GM12878 (cell line): ENCODE measurements around the gene MALT1. TPM values are rescaled to one million over a fixed set of nuclear protein-coding genes. Genes with fewer than 3 reads are reported as not detected.

Source experiments
- ATAC-seq: fragments of 200-7000 bp; cut with Tn5 transposase; 3 replicates; pipeline ENCODE4 v1.9.1; 2020; ENCODE audit warnings: mild to moderate bottlenecking, moderate library complexity
- BruUV-seq: library from RNA; stranded (reverse); fragments of 400-500 nt; replicated peaks from 2 replicates; lab custom pipeline; 2021; lab: Mats Ljungman, UMichigan
- CTCF ChIA-PET: fragments of 300-600 bp; sonication (Branson Sonifier 250); formaldehyde crosslinking; extraction: SDS; loops from one replicate; lab custom pipeline; 2021; ENCODE audit warnings: inconsistent platforms; lab: Yijun Ruan, JAX
- POLR2A ChIA-PET: fragments of 350-600 bp; formaldehyde crosslinking; extraction: SDS; loops from one replicate; lab custom pipeline; 2021; ENCODE audit warnings: inconsistent platforms; lab: Charles Lee
- RAD21 ChIA-PET: fragments of 300-600 bp; sonication (Branson Sonifier 250); formaldehyde crosslinking; loops from one replicate; lab custom pipeline; 2023; ENCODE audit warnings: antibody characterized with exemption; ENCODE audit not compliant: unreplicated experiment; lab: Charles Lee
- SMC1A ChIA-PET: fragments of 300-600 bp; sonication (Branson Sonifier 250); formaldehyde crosslinking; loops from one replicate; lab custom pipeline; 2023; ENCODE audit not compliant: unreplicated experiment, uncharacterized antibody; lab: Charles Lee
- DNase-seq: peaks from one replicate; pipeline ENCODE4 v3.0.0-alpha.2; 2011; ENCODE audit warnings: low read depth, low spot score
- FAIRE-seq: peaks from 3 replicates; lab custom pipeline; 2011; peaks lifted over from hg19 to GRCh38; lab: Jason Lieb, UNC
- H2AFZ ChIP-seq: 2 replicates; pipeline ENCODE4 v1.6.0; 2011; ENCODE audit warnings: low read depth, low read length, control low read depth; ENCODE audit not compliant: control insufficient read depth
- H3K27ac ChIP-seq: 2 replicates; pipeline ENCODE4 v1.5.1; 2011; ENCODE audit warnings: control low read depth; ENCODE audit not compliant: control insufficient read depth, insufficient read depth
- H3K27me3 ChIP-seq, 2 experiments: replicated peaks in 1 of 2; 2 replicates each; pipeline versions ENCODE4 v1.6.0 to v1.6.1; 2011; ENCODE audit warnings: low read length in 1 of 2; ENCODE audit not compliant: control insufficient read depth in 2 of 2, insufficient read depth in 2 of 2
- H3K36me3 ChIP-seq, 2 experiments: 2 replicates each; pipeline ENCODE4 v1.5.1; 2011; ENCODE audit warnings: low read length in 1 of 2; ENCODE audit not compliant: control insufficient read depth in 2 of 2, insufficient read depth in 2 of 2
- H3K4me1 ChIP-seq: 2 replicates; pipeline ENCODE4 v1.6.1; 2011; ENCODE audit warnings: mild to moderate bottlenecking, low read length, moderate library complexity, mixed read lengths; ENCODE audit not compliant: control insufficient read depth, insufficient read depth
- H3K4me2 ChIP-seq: 2 replicates; pipeline ENCODE4 v1.6.0; 2011; ENCODE audit warnings: control low read depth; ENCODE audit not compliant: control insufficient read depth, insufficient read depth
- H3K4me3 ChIP-seq: fragments of 200-600 bp; sonication (generic); 2 replicates; pipeline ENCODE4 v1.5.1; 2016
- H3K79me2 ChIP-seq: 2 replicates; pipeline ENCODE4 v1.6.0; 2011; ENCODE audit warnings: low read length; ENCODE audit not compliant: control insufficient read depth, insufficient read depth
- H3K9ac ChIP-seq: 2 replicates; pipeline ENCODE4 v1.8.0; 2011; ENCODE audit warnings: low read length, control low read depth, mixed read lengths; ENCODE audit not compliant: control insufficient read depth, insufficient read depth
- H3K9me3 ChIP-seq: replicated peaks from 3 replicates; pipeline ENCODE4 v1.5.1; 2011; ENCODE audit warnings: mild to moderate bottlenecking, low read length; ENCODE audit not compliant: control insufficient read depth, insufficient read depth
- H4K20me1 ChIP-seq: 2 replicates; pipeline ENCODE4 v1.6.0; 2011; ENCODE audit not compliant: control insufficient read depth, insufficient read depth
- EP300 ChIP-seq, 2 experiments: fragments of 150-350 bp in 1 of 2; IDR thresholded peaks; 2 replicates each; pipeline ENCODE4 v1.6.1; 2011 to 2012; ENCODE audit warnings: low read depth in 2 of 2, low read length in 2 of 2, borderline replicate concordance in 1 of 2, improper control_type of control experiment in 1 of 2, inconsistent platforms in 1 of 2; ENCODE audit not compliant: control insufficient read depth in 1 of 2
- HCFC1 ChIP-seq: fragments of 150-350 bp; IDR thresholded peaks from 2 replicates; pipeline ENCODE4 v1.6.1; 2014; ENCODE audit warnings: low read length
- LARP7 ChIP-seq: fragments of 450-650 bp; IDR thresholded peaks from 2 replicates; pipeline ENCODE4 v1.6.1; 2017; ENCODE audit warnings: mild to moderate bottlenecking
- MEF2B ChIP-seq: fragments of 450-650 bp; IDR thresholded peaks from 2 replicates; pipeline ENCODE4 v1.6.1; 2018; ENCODE audit warnings: mild to moderate bottlenecking, moderate library complexity; ENCODE audit not compliant: partially characterized antibody, poor library complexity, severe bottlenecking
- MYC ChIP-seq: IDR thresholded peaks from 2 replicates; pipeline ENCODE4 v1.6.1; 2011; ENCODE audit warnings: mild to moderate bottlenecking, low read length, moderate library complexity, inconsistent platforms; ENCODE audit not compliant: insufficient read depth, insufficient replicate concordance, insufficient read length, severe bottlenecking
- NFYB ChIP-seq: IDR thresholded peaks from 2 replicates; pipeline ENCODE4 v1.6.1; 2011; ENCODE audit warnings: low read depth, mild to moderate bottlenecking, low read length, improper control_type of control experiment, moderate library complexity; ENCODE audit not compliant: insufficient read depth
- SUPT20H ChIP-seq: IDR thresholded peaks from 2 replicates; pipeline ENCODE4 v1.6.1; 2011; ENCODE audit warnings: low read depth, mild to moderate bottlenecking, low read length, moderate library complexity, borderline replicate concordance; ENCODE audit not compliant: control insufficient read depth
- WGBS: methylation state at CpG from one replicate; pipeline ENCODE4 v1.1.6; 2016; ENCODE audit warnings: low lambda C conversion rate; ENCODE audit not compliant: insufficient replicate concordance, insufficient coverage; ENCODE audit errors: missing lambda C conversion rate; 5-methylcytosine and 5-hydroxymethylcytosine counted together
- in situ Hi-C: fragments of 300-500 bp; cut with MboI; formaldehyde crosslinking; loops from 9 replicates; pipeline ENCODE4 v1.14.3; 2018; ENCODE audit warnings: mixed read lengths
- intact Hi-C: fragments of 100-400 bp; cut with micrococcal nuclease; formaldehyde crosslinking; loops from one replicate; pipeline ENCODE4 v1.14.2; 2022; ENCODE audit not compliant: unreplicated experiment
- polyA plus RNA-seq, 11 experiments: library from polyadenylated mRNA; depleted of rRNA in 4 of 11; unstranded in 6 of 11; stranded (reverse) in 5 of 11; fragments of >200 nt; fragmentation: Nextera tagmentation in 4 of 11; fragmentation: Illumina TruSeq in 1 of 11; extraction: Ambion mirVana in 4 of 11; extraction: Trizol in 1 of 11; gene quantifications; 1 replicate in 1 of 11; 2 replicates in 10 of 11; pipeline versions ENCODE4 v1.2.1 to v1.2.3, GENCODE V29; 2011 to 2016; ENCODE audit warnings: inconsistent platforms in 2 of 11, missing spikeins in 2 of 11, low read depth in 1 of 11
- total RNA-seq, 4 experiments: library from RNA; depleted of rRNA in 3 of 4; stranded (reverse); fragments of >200 nt in 3 of 4; fragmentation: Illumina TruSeq in 1 of 4; extraction: Trizol in 1 of 4; gene quantifications; 2 replicates each; pipeline versions ENCODE4 v1.2.1 to v1.2.3, GENCODE V29; 2013 to 2021
- TF ChIP-seq, protein P1 (sequence below): IDR thresholded peaks from 2 replicates; pipeline ENCODE4 v1.6.1; 2011; ENCODE audit warnings: low read depth, low read length, improper control_type of control experiment, borderline replicate concordance

MALT1 gene
- total and polyA plus RNA-seq, 10 of the 15 experiments (the other 5 are each of a cell fraction or from before 2014, with no cell fraction given): 17.6 to 126 (median 45.4) TPM

DNA sequence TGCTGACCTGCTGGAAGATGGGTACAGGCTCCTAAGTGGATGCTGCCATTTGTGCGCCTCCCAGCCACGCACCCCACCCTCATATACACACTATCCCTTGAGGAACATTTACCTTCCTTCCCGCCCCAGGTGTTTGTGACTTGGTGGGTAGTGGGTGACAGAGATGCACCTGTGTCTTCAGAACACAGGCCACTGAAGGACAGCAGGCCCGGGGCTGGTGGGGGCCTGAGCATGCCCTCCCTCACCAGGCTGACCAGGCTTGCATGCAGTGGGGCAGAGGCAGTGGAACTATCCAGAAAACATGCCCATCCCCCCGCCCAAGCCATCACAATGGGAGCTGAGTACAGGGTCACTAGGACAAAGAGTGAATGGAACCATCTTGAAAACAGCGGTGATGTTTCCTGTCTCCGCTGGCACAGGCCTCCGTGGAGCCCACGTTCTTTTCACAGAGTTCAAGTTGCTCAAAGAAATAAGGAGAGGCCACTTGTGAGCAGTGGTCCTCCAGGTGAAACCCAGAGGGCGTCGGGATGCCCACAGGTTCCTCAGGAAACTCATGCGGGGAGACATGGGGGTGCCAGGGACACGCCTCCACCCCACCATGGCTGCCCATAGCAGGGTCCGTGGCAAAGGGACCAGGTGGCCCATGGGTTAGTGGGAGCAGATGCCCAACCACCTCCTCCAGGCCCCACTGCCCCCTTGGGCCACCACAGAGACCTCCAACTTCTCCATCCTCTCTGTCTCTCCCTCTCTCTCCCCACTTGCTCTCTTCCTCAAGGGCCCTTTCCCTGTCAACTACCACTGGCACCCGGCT lies 90.9 kb downstream of the MALT1 start:
- POLR2A ChIA-PET: interaction anchor here (0.5 to 3.4 kb wide), 5 partner anchors 107 to 234 kb away, joined by 4 to 25 read pairs (median 5); no protein-coding TSS in a partner anchor

More for the DNA sequence above, 90.9 kb downstream of the MALT1 start:
- Histone ChIP-seq H3K4me1 (peaks cover 24% of the 10 kb centered on the region), H3K9ac (no peak overlapping the region), H3K79me2 (no peaks in the 10 kb centered on the region), H3K9me3 (no peaks in the 10 kb centered on the region), H3K36me3 (no peaks in the 10 kb centered on the region), H4K20me1 (no peaks in the 10 kb centered on the region), H2AFZ (no peak overlapping the region), H3K27me3 (no peaks in the 10 kb centered on the region; a peak in 2 of 4 replicates), H3K4me2 (peak overlapping the region; percentile 80), H3K27ac (peak overlapping the region; percentile 78), H3K4me3 (peak overlapping the region; percentile 38; the same call in 1 of the 2 replicates)
- SMC1A ChIA-PET: interaction anchor here (0.6 to 9.6 kb wide), 16 partner anchors 9 to 366 kb away, joined by 3 to 629 read pairs (median 6); partner anchors contain the start of gene MALT1
- CTCF ChIA-PET: interaction anchor here (0.8 to 17.9 kb wide), 13 partner anchors 14 to 581 kb away, joined by 3 to 743 read pairs (median 12); no protein-coding TSS in a partner anchor
- intact Hi-C loops: loop anchor here (5.0 to 10.0 kb wide), 3 partner anchors 577 to 867 kb away; partner anchors contain the start of gene NEDD4L
- DNase-seq (no peak), ATAC-seq (peak; percentile 6; the same call in 2 of the 3 replicates), FAIRE-seq (no peak)
- in situ Hi-C loops: loop anchor here (5.0 kb wide), 1 partner anchor 230 kb away; no protein-coding TSS in a partner anchor
- TF ChIP-seq EP300 (IDR thresholded peaks at IDR 0.05; ENCODE audit: borderline replicate concordance in 1 of 2, control insufficient read depth in 1 of 2, low read depth in 2 of 2, low read length in 2 of 2): no peak
- TF ChIP-seq HCFC1: no peak
- TF ChIP-seq NFYB: no peak
- no peak for TF ChIP-seq MYC
- TF ChIP-seq SUPT20H: no peak
- TF ChIP-seq, protein P1, sequence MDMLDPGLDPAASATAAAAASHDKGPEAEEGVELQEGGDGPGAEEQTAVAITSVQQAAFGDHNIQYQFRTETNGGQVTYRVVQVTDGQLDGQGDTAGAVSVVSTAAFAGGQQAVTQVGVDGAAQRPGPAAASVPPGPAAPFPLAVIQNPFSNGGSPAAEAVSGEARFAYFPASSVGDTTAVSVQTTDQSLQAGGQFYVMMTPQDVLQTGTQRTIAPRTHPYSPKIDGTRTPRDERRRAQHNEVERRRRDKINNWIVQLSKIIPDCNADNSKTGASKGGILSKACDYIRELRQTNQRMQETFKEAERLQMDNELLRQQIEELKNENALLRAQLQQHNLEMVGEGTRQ: no peak
- TF ChIP-seq LARP7: no peak
- peak; percentile 26 for TF ChIP-seq MEF2B
- no TSS peak for BruUV-seq
- RAD21 ChIA-PET: interaction anchor here (0.9 to 11.5 kb wide), 14 partner anchors 13 to 267 kb away, joined by 3 to 522 read pairs (median 5); no protein-coding TSS in a partner anchor
- 89% methylated on average over 15 of the region's 15 CpGs for WGBS
